ENCODE results near the gene TEX13A.

The TEX13A gene, protein sequence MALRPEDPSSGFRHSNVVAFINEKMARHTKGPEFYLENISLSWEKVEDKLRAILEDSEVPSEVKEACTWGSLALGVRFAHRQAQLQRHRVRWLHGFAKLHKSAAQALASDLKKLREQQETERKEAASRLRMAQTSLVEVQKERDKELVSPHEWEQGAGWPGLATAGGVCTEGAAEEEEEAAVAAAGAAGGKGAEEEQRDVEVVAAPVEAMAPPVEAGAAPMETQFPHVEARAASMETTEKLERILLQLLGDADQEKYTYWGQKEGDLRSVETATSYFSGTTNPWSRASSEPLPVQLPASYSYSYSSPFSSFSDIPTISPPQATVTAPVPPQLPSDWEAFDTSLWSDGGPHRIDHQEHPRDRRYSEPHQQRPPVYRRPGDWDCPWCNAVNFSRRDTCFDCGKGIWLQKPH

DNA sequence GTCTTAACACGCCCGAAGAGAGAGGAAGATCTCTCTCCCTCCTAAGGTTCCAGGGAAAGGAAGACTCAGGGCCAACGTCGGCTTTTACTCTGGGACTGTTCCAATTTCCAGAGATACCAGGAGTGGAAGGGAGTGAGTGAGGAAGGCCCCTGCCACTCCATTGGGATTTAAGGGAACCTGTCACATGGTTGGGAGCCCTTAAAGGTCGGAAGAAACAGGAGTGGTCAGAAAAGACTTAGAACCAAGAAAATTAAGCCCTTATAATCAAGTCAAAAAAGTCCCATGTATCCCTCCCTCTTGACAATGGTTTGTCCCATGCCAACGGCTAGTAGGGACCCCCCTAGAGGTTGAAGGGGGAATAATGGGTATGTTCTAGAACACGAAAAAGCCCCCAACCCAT, at the start of gene TEX13A:
Gene TEX13A, minus strand, starts transcription at position 59 of the 400 bp plus-strand sequence. CDS start 297 bp downstream, outside the sequence.
- TF ChIP-seq, protein P1, sequence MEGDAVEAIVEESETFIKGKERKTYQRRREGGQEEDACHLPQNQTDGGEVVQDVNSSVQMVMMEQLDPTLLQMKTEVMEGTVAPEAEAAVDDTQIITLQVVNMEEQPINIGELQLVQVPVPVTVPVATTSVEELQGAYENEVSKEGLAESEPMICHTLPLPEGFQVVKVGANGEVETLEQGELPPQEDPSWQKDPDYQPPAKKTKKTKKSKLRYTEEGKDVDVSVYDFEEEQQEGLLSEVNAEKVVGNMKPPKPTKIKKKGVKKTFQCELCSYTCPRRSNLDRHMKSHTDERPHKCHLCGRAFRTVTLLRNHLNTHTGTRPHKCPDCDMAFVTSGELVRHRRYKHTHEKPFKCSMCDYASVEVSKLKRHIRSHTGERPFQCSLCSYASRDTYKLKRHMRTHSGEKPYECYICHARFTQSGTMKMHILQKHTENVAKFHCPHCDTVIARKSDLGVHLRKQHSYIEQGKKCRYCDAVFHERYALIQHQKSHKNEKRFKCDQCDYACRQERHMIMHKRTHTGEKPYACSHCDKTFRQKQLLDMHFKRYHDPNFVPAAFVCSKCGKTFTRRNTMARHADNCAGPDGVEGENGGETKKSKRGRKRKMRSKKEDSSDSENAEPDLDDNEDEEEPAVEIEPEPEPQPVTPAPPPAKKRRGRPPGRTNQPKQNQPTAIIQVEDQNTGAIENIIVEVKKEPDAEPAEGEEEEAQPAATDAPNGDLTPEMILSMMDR (IDR thresholded peaks at IDR 0.05; ENCODE audit: low read depth, low read length, missing control alignments): no peak
- no peak within 1 kb of the TSS for H3K4me3 ChIP-seq (ENCODE audit: low read depth, low read length)
- in situ Hi-C loops (cut with HindIII; ENCODE audit: low sequenced_read_pairs): no loop called here
- DNase-seq (ENCODE audit: low read depth): no peak

DNA sequence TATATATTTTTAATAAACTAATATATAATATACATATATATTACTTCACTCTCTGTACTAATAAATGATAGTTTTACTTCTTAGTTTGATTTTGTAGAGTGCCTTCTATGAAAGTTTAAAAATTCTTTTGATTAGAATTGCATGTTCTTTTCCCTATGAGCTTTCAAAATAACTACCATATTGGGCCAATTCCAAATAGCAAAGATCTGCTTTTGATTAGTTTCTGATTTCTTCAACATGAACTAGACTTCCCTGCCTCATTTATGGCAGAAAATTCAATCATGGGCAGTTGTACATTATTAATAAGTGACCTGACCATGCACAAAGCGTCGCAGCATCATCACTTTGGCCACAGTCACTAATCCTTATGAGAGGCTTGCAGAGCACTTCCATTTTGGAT, 48.9 kb upstream of the TEX13A start:
- no peak overlapping the region for H3K4me3 ChIP-seq (ENCODE audit: low read depth, low read length)
- in situ Hi-C loops (cut with HindIII; ENCODE audit: low sequenced_read_pairs): no loop called here
- no peak for DNase-seq (ENCODE audit: low read depth)
- TF ChIP-seq, protein P1 (IDR thresholded peaks at IDR 0.05; ENCODE audit: low read depth, low read length, missing control alignments): no peak

DNA sequence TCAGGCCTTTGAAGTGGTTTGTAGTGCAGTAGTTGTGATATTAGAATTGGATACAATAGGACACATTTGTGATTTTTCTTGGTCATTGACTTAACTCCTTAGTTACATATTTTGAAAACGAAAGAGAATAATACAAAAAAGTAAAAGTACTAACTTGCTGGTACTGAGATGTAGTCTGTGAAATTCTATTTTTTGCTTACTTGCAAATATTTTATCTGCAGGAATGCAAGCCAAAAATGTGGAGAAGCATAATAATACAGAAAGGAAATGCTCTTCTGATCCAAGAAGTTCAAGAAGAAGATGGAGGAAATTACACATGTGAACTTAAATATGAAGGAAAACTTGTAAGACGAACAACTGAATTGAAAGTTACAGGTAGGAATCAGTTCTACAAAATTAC, 46.7 kb upstream of the TEX13A start:
- in situ Hi-C loops (cut with HindIII; ENCODE audit: low sequenced_read_pairs): no loop called here
- no peak for DNase-seq (ENCODE audit: low read depth)

DNA sequence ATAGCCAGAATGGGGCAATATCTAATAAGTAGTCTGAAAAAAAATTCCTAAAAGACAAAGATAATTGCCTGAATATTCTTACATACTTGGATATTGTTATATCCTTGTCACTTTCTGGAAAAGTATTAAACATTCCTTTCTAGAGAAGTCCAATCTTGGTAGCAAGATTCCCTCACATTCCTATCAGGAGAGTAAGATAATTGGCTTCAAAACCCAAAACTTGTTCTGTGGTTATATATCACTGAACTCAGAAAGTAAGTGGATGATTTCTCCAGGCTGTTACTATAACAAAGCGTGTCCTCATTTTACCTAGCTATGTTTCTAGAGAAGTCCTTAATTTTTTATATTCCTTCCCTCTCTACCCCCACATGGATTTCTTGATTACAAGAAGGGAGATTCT, 46.0 kb upstream of the TEX13A start:
- TF ChIP-seq, protein P1 (IDR thresholded peaks at IDR 0.05; ENCODE audit: low read depth, low read length, missing control alignments): no peak
- DNase-seq (ENCODE audit: low read depth): no peak
- in situ Hi-C loops (cut with HindIII; ENCODE audit: low sequenced_read_pairs): no loop called here
- no peak overlapping the region for H3K4me3 ChIP-seq (ENCODE audit: low read depth, low read length)

More for the DNA sequence above, 46.7 kb upstream of the TEX13A start:
- TF ChIP-seq, protein P1 (IDR thresholded peaks at IDR 0.05; ENCODE audit: low read depth, low read length, missing control alignments): no peak
- no peak overlapping the region for H3K4me3 ChIP-seq (ENCODE audit: low read depth, low read length)

DNA sequence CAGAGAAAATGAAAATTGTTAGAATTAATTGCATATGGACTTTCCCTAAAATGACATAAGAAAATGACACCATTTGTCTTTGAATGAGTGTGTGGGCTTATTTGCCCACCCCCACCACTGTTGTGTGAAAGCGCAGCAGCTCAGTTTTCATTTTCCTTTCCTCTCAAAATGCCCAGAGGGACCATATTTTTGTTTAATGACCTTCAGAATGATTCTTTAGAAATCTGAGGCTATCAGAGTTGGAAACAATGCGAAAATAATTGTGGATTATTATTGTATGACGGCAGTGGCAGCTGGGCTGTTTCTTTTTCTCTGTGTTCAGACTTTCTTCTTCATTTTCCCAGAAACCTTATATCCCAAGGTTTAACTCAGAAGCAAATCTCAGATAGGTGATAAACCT, 44.6 kb upstream of the TEX13A start:
- in situ Hi-C loops (cut with HindIII; ENCODE audit: low sequenced_read_pairs): no loop called here
- no peak overlapping the region for H3K4me3 ChIP-seq (ENCODE audit: low read depth, low read length)

DNA sequence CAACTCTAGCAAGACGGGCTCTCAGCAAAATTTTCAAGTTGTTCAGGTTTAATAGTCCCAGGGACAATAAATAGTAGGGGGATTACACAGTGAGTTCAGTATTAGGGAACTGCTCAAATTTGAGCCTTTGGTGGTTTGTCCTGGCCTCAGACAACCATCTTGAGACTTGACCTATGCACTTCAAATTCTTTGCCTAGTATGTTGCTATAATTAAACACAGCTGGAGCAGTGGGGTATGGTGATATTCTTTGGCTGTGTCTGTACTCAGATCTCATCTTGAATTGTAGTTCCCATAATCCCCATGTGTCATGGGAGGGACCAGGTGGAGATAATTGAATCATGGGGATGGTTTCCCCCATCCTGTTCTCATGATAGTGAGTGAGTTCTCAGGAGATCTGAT, 43.3 kb upstream of the TEX13A start:
- in situ Hi-C loops (cut with HindIII; ENCODE audit: low sequenced_read_pairs): no loop called here
- no peak for DNase-seq (ENCODE audit: low read depth)
- no peak overlapping the region for H3K4me3 ChIP-seq (ENCODE audit: low read depth, low read length)
- TF ChIP-seq, protein P1 (IDR thresholded peaks at IDR 0.05; ENCODE audit: low read depth, low read length, missing control alignments): no peak

More for the DNA sequence above, 44.6 kb upstream of the TEX13A start:
- DNase-seq (ENCODE audit: low read depth): no peak
- TF ChIP-seq, protein P1 (IDR thresholded peaks at IDR 0.05; ENCODE audit: low read depth, low read length, missing control alignments): no peak

All from astrocyte of the cerebellum (primary cell).